ENCODE results near the gene PLCG2.

DNA sequence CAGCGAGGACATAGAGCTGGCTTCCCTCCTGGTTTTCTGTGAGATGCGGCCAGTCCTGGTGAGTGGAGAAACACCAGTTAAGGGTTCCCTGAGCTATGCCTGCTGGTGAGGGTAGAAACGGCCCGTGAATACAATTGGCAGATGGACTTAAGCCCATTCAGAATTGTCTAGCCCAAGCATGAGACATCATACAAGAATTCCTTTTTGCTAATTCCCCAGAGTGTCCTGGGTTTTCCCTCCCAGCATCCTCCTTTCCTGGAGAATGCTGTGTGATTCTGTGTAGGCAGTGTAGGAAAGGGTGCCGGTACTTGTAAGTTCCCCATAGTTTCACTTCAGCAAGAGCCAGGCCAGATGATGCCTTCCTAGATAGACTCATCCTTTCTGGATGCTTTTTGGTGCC is 167.1 kb downstream of the PLCG2 start:
- TF ChIP-seq, protein P1, sequence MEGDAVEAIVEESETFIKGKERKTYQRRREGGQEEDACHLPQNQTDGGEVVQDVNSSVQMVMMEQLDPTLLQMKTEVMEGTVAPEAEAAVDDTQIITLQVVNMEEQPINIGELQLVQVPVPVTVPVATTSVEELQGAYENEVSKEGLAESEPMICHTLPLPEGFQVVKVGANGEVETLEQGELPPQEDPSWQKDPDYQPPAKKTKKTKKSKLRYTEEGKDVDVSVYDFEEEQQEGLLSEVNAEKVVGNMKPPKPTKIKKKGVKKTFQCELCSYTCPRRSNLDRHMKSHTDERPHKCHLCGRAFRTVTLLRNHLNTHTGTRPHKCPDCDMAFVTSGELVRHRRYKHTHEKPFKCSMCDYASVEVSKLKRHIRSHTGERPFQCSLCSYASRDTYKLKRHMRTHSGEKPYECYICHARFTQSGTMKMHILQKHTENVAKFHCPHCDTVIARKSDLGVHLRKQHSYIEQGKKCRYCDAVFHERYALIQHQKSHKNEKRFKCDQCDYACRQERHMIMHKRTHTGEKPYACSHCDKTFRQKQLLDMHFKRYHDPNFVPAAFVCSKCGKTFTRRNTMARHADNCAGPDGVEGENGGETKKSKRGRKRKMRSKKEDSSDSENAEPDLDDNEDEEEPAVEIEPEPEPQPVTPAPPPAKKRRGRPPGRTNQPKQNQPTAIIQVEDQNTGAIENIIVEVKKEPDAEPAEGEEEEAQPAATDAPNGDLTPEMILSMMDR (IDR thresholded peaks at IDR 0.05; ENCODE audit: control extremely low read depth in 1 of 3, insufficient read depth in 1 of 3, low read depth in 1 of 3, low read length in 3 of 3) = no peak
- no peak for TF ChIP-seq POLR2AphosphoS5 (IDR thresholded peaks at IDR 0.05; ENCODE audit: low read depth, low read length)
